Right lobe of liver (tissue), 4 donors: ENCODE measurements around the gene C2.

Experiments used
- POLR2A ChIP-seq: fragments of 450-650 bp; IDR thresholded peaks from one replicate; pipeline ENCODE4 v1.6.1; 2017; ENCODE audit warnings: antibody characterized with exemption, mild to moderate bottlenecking
- TF ChIP-seq, protein P1 (sequence below), 4 donors: fragments of 200-600 bp in 3 of 4; fragments of 450-650 bp in 1 of 4; IDR thresholded peaks; one replicate each; pipeline versions ENCODE4 v1.5.1 to v1.8.0; 2016 to 2022; ENCODE audit warnings: antibody characterized with exemption in 4 of 4, mild to moderate bottlenecking in 2 of 4
- donor health status: DM: no; HTN: no; CAD: no.
- donor health status: DM: no; HTN: no; CAD: no.
- donor health status: DM: no; HTN: yes; CAD: no.

DNA sequence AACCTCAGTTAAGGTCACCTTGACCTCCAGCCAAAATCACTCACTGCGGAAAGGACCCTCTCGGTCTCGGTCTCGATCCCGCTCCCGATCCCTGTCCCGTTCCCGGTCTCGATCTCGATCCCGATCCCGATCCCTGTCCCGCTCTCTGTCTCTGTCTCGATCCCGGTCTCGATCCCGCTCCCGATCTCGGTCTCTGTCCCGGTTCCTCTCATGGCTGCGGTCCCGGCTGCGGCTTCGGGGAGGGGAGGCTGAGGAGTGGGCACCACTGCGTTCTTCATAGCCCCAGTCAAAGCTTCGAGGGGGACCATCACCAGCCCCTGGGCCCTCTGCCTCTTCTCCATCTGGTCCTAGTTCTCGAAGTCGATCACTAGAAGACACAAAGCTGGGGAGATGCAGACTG, 27.0 kb downstream of the C2 start:
- TF ChIP-seq, protein P1, sequence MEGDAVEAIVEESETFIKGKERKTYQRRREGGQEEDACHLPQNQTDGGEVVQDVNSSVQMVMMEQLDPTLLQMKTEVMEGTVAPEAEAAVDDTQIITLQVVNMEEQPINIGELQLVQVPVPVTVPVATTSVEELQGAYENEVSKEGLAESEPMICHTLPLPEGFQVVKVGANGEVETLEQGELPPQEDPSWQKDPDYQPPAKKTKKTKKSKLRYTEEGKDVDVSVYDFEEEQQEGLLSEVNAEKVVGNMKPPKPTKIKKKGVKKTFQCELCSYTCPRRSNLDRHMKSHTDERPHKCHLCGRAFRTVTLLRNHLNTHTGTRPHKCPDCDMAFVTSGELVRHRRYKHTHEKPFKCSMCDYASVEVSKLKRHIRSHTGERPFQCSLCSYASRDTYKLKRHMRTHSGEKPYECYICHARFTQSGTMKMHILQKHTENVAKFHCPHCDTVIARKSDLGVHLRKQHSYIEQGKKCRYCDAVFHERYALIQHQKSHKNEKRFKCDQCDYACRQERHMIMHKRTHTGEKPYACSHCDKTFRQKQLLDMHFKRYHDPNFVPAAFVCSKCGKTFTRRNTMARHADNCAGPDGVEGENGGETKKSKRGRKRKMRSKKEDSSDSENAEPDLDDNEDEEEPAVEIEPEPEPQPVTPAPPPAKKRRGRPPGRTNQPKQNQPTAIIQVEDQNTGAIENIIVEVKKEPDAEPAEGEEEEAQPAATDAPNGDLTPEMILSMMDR (IDR thresholded peaks at IDR 0.05): no peak
- no peak for TF ChIP-seq POLR2A
